ENCODE measurements around the gene NME4.

- TF ChIP-seq POLR2A (IDR thresholded peaks at IDR 0.05; ENCODE audit: low read depth, low read length), result no peak
- no peak for TF ChIP-seq SPI1 (IDR thresholded peaks at IDR 0.05; ENCODE audit: low read depth, low read length)
- TF ChIP-seq POLR2AphosphoS5 (IDR thresholded peaks at IDR 0.05; ENCODE audit: low read depth, low read length), result no peak
- TF ChIP-seq TAF1 (IDR thresholded peaks at IDR 0.05; ENCODE audit: low read depth, low read length), result no peak
- TF ChIP-seq POU2F2 (IDR thresholded peaks at IDR 0.05; ENCODE audit: low read depth, low read length), result no peak
Measured at GRCh38 chr16:381012-381788, 15.8 kb upstream of the NME4 start.
